Liver (tissue), 9 donors: ENCODE data around the gene CCBE1. TPM values are rescaled to one million over a fixed set of nuclear protein-coding genes. Genes with fewer than 3 reads are reported as not detected.
A peak's percentile ranks its signal among the peaks of the same experiment; 100 is the strongest.

Experiments
- DNase-seq: peaks from one replicate; pipeline ENCODE4 v3.0.0-alpha.2; 2017; ENCODE audit warnings: low spot score
- H3K27ac ChIP-seq, 2 donors: one replicate each; pipeline ENCODE4 v1.7.0; 2013; ENCODE audit warnings: inconsistent platforms in 2 of 2, low read length in 2 of 2, control low read depth in 1 of 2, low read depth in 1 of 2, mild to moderate bottlenecking in 1 of 2
- H3K27me3 ChIP-seq, 4 donors: one replicate each; pipeline versions ENCODE4 v1.6.1 to v1.7.0; 2013; ENCODE audit warnings: low read length in 3 of 4, inconsistent platforms in 1 of 4, mild to moderate bottlenecking in 1 of 4, moderate library complexity in 1 of 4; ENCODE audit not compliant: control insufficient read depth in 4 of 4, insufficient read depth in 4 of 4
- H3K36me3 ChIP-seq, 4 donors: one replicate each; pipeline versions ENCODE4 v1.6.1 to v1.7.0; 2013; ENCODE audit warnings: low read length in 3 of 4, mild to moderate bottlenecking in 3 of 4, low read depth in 1 of 4, moderate library complexity in 1 of 4; ENCODE audit not compliant: control insufficient read depth in 4 of 4, insufficient read depth in 3 of 4
- H3K4me1 ChIP-seq, 4 donors: one replicate each; pipeline versions ENCODE4 v1.6.1 to v1.7.0; 2013; ENCODE audit warnings: low read length in 3 of 4, mild to moderate bottlenecking in 3 of 4, moderate library complexity in 1 of 4; ENCODE audit not compliant: control insufficient read depth in 4 of 4, insufficient read depth in 4 of 4
- H3K4me3 ChIP-seq, 3 donors: one replicate each; pipeline versions ENCODE4 v1.6.1 to v1.7.0; 2013; ENCODE audit warnings: low read length in 3 of 3, control low read depth in 1 of 3, low read depth in 1 of 3, mild to moderate bottlenecking in 1 of 3
- H3K9ac ChIP-seq, 2 donors: one replicate each; pipeline ENCODE4 v1.7.0; 2013; ENCODE audit warnings: low read length in 2 of 2, mild to moderate bottlenecking in 2 of 2, moderate library complexity in 2 of 2, control low read depth in 1 of 2, low read depth in 1 of 2
- H3K9me3 ChIP-seq, 4 donors: one replicate each; pipeline versions ENCODE4 v1.6.1 to v1.7.0; 2013; ENCODE audit warnings: low read length in 3 of 4; ENCODE audit not compliant: control insufficient read depth in 4 of 4
- ATF3 ChIP-seq: IDR thresholded peaks from 2 replicates; pipeline ENCODE4 v1.6.1; 2016; ENCODE audit warnings: antibody characterized with exemption
- CTCF ChIP-seq: fragments of 150-350 bp; IDR thresholded peaks from 2 replicates; pipeline ENCODE4 v1.5.1; 2017; ENCODE audit warnings: improper control_type of control experiment, low read depth, low read length; ENCODE audit not compliant: missing input control
- EGR1 ChIP-seq, 2 donors: IDR thresholded peaks; 2 replicates each; pipeline ENCODE4 v1.6.1; 2016 to 2018; ENCODE audit warnings: antibody characterized with exemption in 2 of 2, low read depth in 2 of 2
- FOXA1 ChIP-seq: IDR thresholded peaks from 2 replicates; pipeline ENCODE4 v1.6.1; 2016; ENCODE audit warnings: antibody characterized with exemption
- FOXA2 ChIP-seq: IDR thresholded peaks from 2 replicates; pipeline ENCODE4 v1.6.1; 2016; ENCODE audit warnings: antibody characterized with exemption
- GABPA ChIP-seq, 2 donors: IDR thresholded peaks in 1 of 2; conservative IDR thresholded peaks in 1 of 2; 2 replicates each; pipeline ENCODE4 v1.6.1; 2016; ENCODE audit warnings: antibody characterized with exemption in 2 of 2, mild to moderate bottlenecking in 1 of 2, moderate library complexity in 1 of 2
- HNF4A ChIP-seq, 2 donors: conservative IDR thresholded peaks; 2 replicates each; pipeline ENCODE4 v1.6.1; 2016; ENCODE audit warnings: antibody characterized with exemption in 2 of 2, mild to moderate bottlenecking in 2 of 2
- HNF4G ChIP-seq: IDR thresholded peaks from 2 replicates; pipeline ENCODE4 v1.6.1; 2016; ENCODE audit warnings: antibody characterized with exemption
- JUND ChIP-seq, 2 donors: IDR thresholded peaks; 2 replicates each; pipeline ENCODE4 v1.6.1; 2016; ENCODE audit warnings: antibody characterized with exemption in 2 of 2
- MAX ChIP-seq: IDR thresholded peaks from 2 replicates; pipeline ENCODE4 v1.6.1; 2016; ENCODE audit warnings: antibody characterized with exemption
- NR2F2 ChIP-seq: IDR thresholded peaks from 2 replicates; pipeline ENCODE4 v1.6.1; 2016; ENCODE audit warnings: antibody characterized with exemption
- RAD21 ChIP-seq, 2 donors: IDR thresholded peaks; 2 replicates each; pipeline ENCODE4 v1.6.1; 2016; ENCODE audit warnings: antibody characterized with exemption in 2 of 2, mild to moderate bottlenecking in 2 of 2
- REST ChIP-seq: IDR thresholded peaks from 2 replicates; pipeline ENCODE4 v1.6.1; 2016; ENCODE audit warnings: antibody characterized with exemption, mild to moderate bottlenecking
- RXRA ChIP-seq, 2 donors: IDR thresholded peaks; 2 replicates each; pipeline ENCODE4 v1.6.1; 2017 to 2018; ENCODE audit warnings: antibody characterized with exemption in 2 of 2, mild to moderate bottlenecking in 1 of 2
- SP1 ChIP-seq: IDR thresholded peaks from 2 replicates; pipeline ENCODE4 v1.6.1; 2018; ENCODE audit warnings: antibody characterized with exemption, mild to moderate bottlenecking
- TAF1 ChIP-seq: conservative IDR thresholded peaks from 2 replicates; pipeline ENCODE4 v1.6.1; 2016; ENCODE audit warnings: antibody characterized with exemption, mild to moderate bottlenecking
- YY1 ChIP-seq: IDR thresholded peaks from 2 replicates; pipeline ENCODE4 v1.6.1; 2016; ENCODE audit warnings: antibody characterized with exemption, mild to moderate bottlenecking
- ZBTB33 ChIP-seq: IDR thresholded peaks from 2 replicates; pipeline ENCODE4 v1.6.1; 2016; ENCODE audit warnings: antibody characterized with exemption
- WGBS: extraction: QIAGEN DNeasy Blood & Tissue Kit; methylation state at CpG from one replicate; pipeline ENCODE4 v1.1.7; 2013; 5-methylcytosine and 5-hydroxymethylcytosine counted together
- polyA plus RNA-seq, 2 donors: library from polyadenylated mRNA; stranded (reverse) in 1 of 2; unstranded in 1 of 2; fragments of 200-250 nt in 1 of 2; fragments of >200 nt in 1 of 2; fragmentation: Nextera tagmentation in 1 of 2; extraction: Ambion mirVana in 1 of 2; gene quantifications; one replicate each; pipeline versions ENCODE4 v1.2.1 to v1.2.3, GENCODE V29; 2013 to 2015
- total RNA-seq, 2 donors: library from RNA; depleted of rRNA; stranded (reverse); fragments of >200 nt; gene quantifications; one replicate each; pipeline ENCODE4 v1.2.3, GENCODE V29; 2014
- donor health status: healthy.
- donor health status: healthy.
- donor health status: healthy.
- donor health status: healthy.
- donor health status: healthy.

The CCBE1 gene
- total and polyA plus RNA-seq, 4 donors, result 1.8 to 2.6 (median 2.2) TPM

GRCh38 chr18:59669872-59670657 lies 27.2 kb downstream of the CCBE1 start:
- no peak for DNase-seq
- no peak overlapping the region for H3K9ac ChIP-seq
- no peak overlapping the region for H3K4me3 ChIP-seq
- WGBS, result 75% methylated on average over 6 of the region's 6 CpGs
- H3K4me1 ChIP-seq, result no peaks in the 10 kb centered on the region
- no peaks in the 10 kb centered on the region for H3K27me3 ChIP-seq
- TF ChIP-seq HNF4G (no peak), NR2F2 (no peak), HNF4A (conservative IDR thresholded peaks at IDR 0.05) (no peak), EGR1 (IDR thresholded peaks at IDR 0.05; ENCODE audit: low read depth in 2 of 2) (no peak), ATF3 (no peak), FOXA2 (no peak), TAF1 (no peak), RAD21 (IDR thresholded peaks at IDR 0.05) (no peak), GABPA (IDR thresholded peaks at IDR 0.05 in 1 of 2, conservative IDR thresholded peaks at IDR 0.05 in 1 of 2) (no peak), RXRA (IDR thresholded peaks at IDR 0.05) (no peak), YY1 (no peak), FOXA1 (no peak), JUND (IDR thresholded peaks at IDR 0.05) (no peak), CTCF (no peak), SP1 (no peak), REST (no peak), MAX (no peak)
- H3K27ac ChIP-seq, result peak overlapping the region in 1 of 2 donors; percentile 12
- no peaks in the 10 kb centered on the region for H3K36me3 ChIP-seq
- no peaks in the 10 kb centered on the region for H3K9me3 ChIP-seq

- 80% methylated on average over 4 of the region's 4 CpGs for WGBS
- Histone ChIP-seq H3K4me3 (no peak overlapping the region), H3K27me3 (no peaks in the 10 kb centered on the region), H3K9me3 (no peaks in the 10 kb centered on the region), H3K9ac (no peak overlapping the region), H3K27ac (no peak overlapping the region), H3K4me1 (no peaks in the 10 kb centered on the region), H3K36me3 (no peaks in the 10 kb centered on the region)
- no peak for TF ChIP-seq ATF3
- TF ChIP-seq NR2F2, result no peak
- no peak for TF ChIP-seq GABPA (IDR thresholded peaks at IDR 0.05 in 1 of 2, conservative IDR thresholded peaks at IDR 0.05 in 1 of 2)
- TF ChIP-seq EGR1 (IDR thresholded peaks at IDR 0.05; ENCODE audit: low read depth in 2 of 2), result no peak
- TF ChIP-seq RXRA (IDR thresholded peaks at IDR 0.05), result no peak
- TF ChIP-seq SP1, result no peak
- TF ChIP-seq ZBTB33, result no peak
- TF ChIP-seq YY1, result no peak
- TF ChIP-seq FOXA2, result no peak
- no peak for TF ChIP-seq TAF1
- TF ChIP-seq JUND (IDR thresholded peaks at IDR 0.05), result no peak
- TF ChIP-seq HNF4G, result no peak
- no peak for TF ChIP-seq REST
- no peak for TF ChIP-seq FOXA1
- TF ChIP-seq RAD21 (IDR thresholded peaks at IDR 0.05), result no peak
- TF ChIP-seq HNF4A (conservative IDR thresholded peaks at IDR 0.05), result no peak
- no peak for TF ChIP-seq MAX
- no peak for DNase-seq
Measured at GRCh38 chr18:59667488-59667887, 29.7 kb downstream of the CCBE1 start.
